Measurements from ENCODE around the gene CRYGB. TPM values are rescaled to one million over a fixed set of nuclear protein-coding genes. Genes with fewer than 3 reads are reported as not detected.

CRYGB gene
- total RNA-seq (2022) (not detected in 2 replicates), Bru-seq, nascent RNA (not detected), BruChase-seq, experiment 1, labeled RNA remaining after a 6-hour chase (not detected), BruChase-seq, experiment 2, labeled RNA remaining after a 2-hour chase (not detected)
- long read RNA-seq = 0 reads

- ChIA-PET POLR2A (no interaction called here), CTCF (interaction anchor here (1.4 kb wide), 1 partner anchor 29 kb away, joined by 10 read pairs; no protein-coding TSS in a partner anchor)
- no TSS peak for BruUV-seq (replicated peaks)
- H3K27me3 Mint-ChIP-seq (ENCODE audit: insufficient read depth, unreplicated experiment) = no peaks in the 10 kb centered on the region
- H3K27ac Mint-ChIP-seq (ENCODE audit: low read depth, unreplicated experiment) = no peak within 1 kb of the TSS
- TF ChIP-seq CTCF (IDR thresholded peaks at IDR 0.05; ENCODE audit: unreplicated experiment) = no peak
- H3K9me3 Mint-ChIP-seq (ENCODE audit: unreplicated experiment) = no peaks in the 10 kb centered on the region
- H3K4me3 Mint-ChIP-seq (ENCODE audit: unreplicated experiment) = no peak within 1 kb of the TSS
- peaks cover 7% of the 10 kb centered on the region for H3K4me1 Mint-ChIP-seq (ENCODE audit: insufficient read depth, unreplicated experiment)
- no peaks in the 10 kb centered on the region for H3K36me3 Mint-ChIP-seq (ENCODE audit: insufficient read depth, unreplicated experiment)
- no peak for DNase-seq (ENCODE audit: unreplicated experiment)
- intact Hi-C loops (cut with micrococcal nuclease) = no loop called here
Observed at GRCh38 chr2:208146006-208146405, at the start of gene CRYGB. Gene CRYGB, minus strand, starts transcription at chr2:208146158. Its CDS starts 38 bp downstream, at chr2:208146120.

GRCh38 chr2:208195531-208195930 lies 49.6 kb upstream of the CRYGB start:
- CTCF ChIA-PET = no interaction called here
- H3K27me3 Mint-ChIP-seq (ENCODE audit: insufficient read depth, unreplicated experiment) = no peaks in the 10 kb centered on the region
- TF ChIP-seq CTCF (IDR thresholded peaks at IDR 0.05; ENCODE audit: unreplicated experiment) = no peak
- no peak overlapping the region for H3K27ac Mint-ChIP-seq (ENCODE audit: low read depth, unreplicated experiment)
- no peaks in the 10 kb centered on the region for H3K9me3 Mint-ChIP-seq (ENCODE audit: unreplicated experiment)
- POLR2A ChIA-PET = no interaction called here
- BruUV-seq (replicated peaks) = no TSS peak
- H3K4me1 Mint-ChIP-seq (ENCODE audit: insufficient read depth, unreplicated experiment) = no peaks in the 10 kb centered on the region
- H3K36me3 Mint-ChIP-seq (ENCODE audit: insufficient read depth, unreplicated experiment) = no peaks in the 10 kb centered on the region
- no peak for DNase-seq (ENCODE audit: unreplicated experiment)
- H3K4me3 Mint-ChIP-seq (ENCODE audit: unreplicated experiment) = no peak overlapping the region
- intact Hi-C loops (cut with micrococcal nuclease) = no loop called here

GRCh38 chr2:208192611-208193236 lies 46.8 kb upstream of the CRYGB start:
- CTCF ChIA-PET = interaction anchor here (0.7 to 1.4 kb wide), 4 partner anchors 8 to 893 kb away, joined by 3 to 11 read pairs (median 3); no protein-coding TSS in a partner anchor

More at GRCh38 chr2:208192611-208193236, 46.8 kb upstream of the CRYGB start:
- Mint-ChIP-seq H3K27ac (ENCODE audit: low read depth, unreplicated experiment) (no peak overlapping the region), H3K4me3 (ENCODE audit: unreplicated experiment) (no peak overlapping the region), H3K9me3 (ENCODE audit: unreplicated experiment) (no peaks in the 10 kb centered on the region), H3K36me3 (ENCODE audit: insufficient read depth, unreplicated experiment) (no peaks in the 10 kb centered on the region), H3K27me3 (ENCODE audit: insufficient read depth, unreplicated experiment) (no peaks in the 10 kb centered on the region), H3K4me1 (ENCODE audit: insufficient read depth, unreplicated experiment) (no peaks in the 10 kb centered on the region)
- intact Hi-C loops (cut with micrococcal nuclease) = no loop called here
- no peak for DNase-seq (ENCODE audit: unreplicated experiment)
- POLR2A ChIA-PET = interaction anchor here (2.0 kb wide), 1 partner anchor 42 kb away, joined by 5 read pairs; no protein-coding TSS in a partner anchor
- no TSS peak for BruUV-seq (replicated peaks)
- no peak for TF ChIP-seq CTCF (IDR thresholded peaks at IDR 0.05; ENCODE audit: unreplicated experiment)

Measured in MCF 10A (cell line).